ENCODE data around the gene LRRC41. TPM values are rescaled to one million over a fixed set of nuclear protein-coding genes. Genes with fewer than 3 reads are reported as not detected.

The LRRC41 gene
- total and polyA plus RNA-seq, 7 donors = 34.1 to 76.7 (median 53.7) TPM

GRCh38 chr1:46301406-46301807 is 2.0 kb downstream of the LRRC41 start:
- intact Hi-C loops (cut with DNase I) = no loop called here
- ATAC-seq (no peak), DNase-seq (peak in 1 of 2 donors; percentile 47)
- peak overlapping the region; percentile 98 for H3K27ac ChIP-seq
- H3K9me3 ChIP-seq = no peaks in the 10 kb centered on the region
- 2 to 7% (median 3%) methylated on average over 17 of the region's 17 CpGs for WGBS, 3 donors
- peaks cover 52% of the 10 kb centered on the region for H3K4me1 ChIP-seq
- H3K4me3 ChIP-seq = peak overlapping the region; percentile 100
- H3K27me3 ChIP-seq (ENCODE audit: insufficient read depth in 3 of 3, low read length in 2 of 3) = no peaks in the 10 kb centered on the region
- H3K36me3 ChIP-seq (ENCODE audit: insufficient read depth in 1 of 2, low read depth in 1 of 2) = peaks cover 7 to 20% of the 10 kb centered on the region in 2 donors
- no peak for TF ChIP-seq CTCF (IDR thresholded peaks at IDR 0.05)

GRCh38 chr1:46300673-46301405 is 2.6 kb downstream of the LRRC41 start:
- Histone ChIP-seq H3K36me3 (ENCODE audit: insufficient read depth in 1 of 2, low read depth in 1 of 2) (peaks cover 8 to 26% of the 10 kb centered on the region in 2 donors), H3K4me1 (peaks cover 47% of the 10 kb centered on the region), H3K27ac (peak overlapping the region; percentile 98), H3K4me3 (peak overlapping the region; percentile 100), H3K9me3 (no peaks in the 10 kb centered on the region), H3K27me3 (ENCODE audit: insufficient read depth in 3 of 3, low read length in 2 of 3) (no peaks in the 10 kb centered on the region)
- no peak for TF ChIP-seq CTCF (IDR thresholded peaks at IDR 0.05)
- ATAC-seq (no peak), DNase-seq (no peak)
- WGBS, 3 donors = 18 to 30% (median 23%) methylated on average over 6 of the region's 6 CpGs
- intact Hi-C loops (cut with DNase I) = no loop called here

GRCh38 chr1:46298387-46298786 is 5.0 kb downstream of the LRRC41 start:
- H3K27ac ChIP-seq = peak overlapping the region; percentile 68
- TF ChIP-seq CTCF (IDR thresholded peaks at IDR 0.05) = no peak
- no peaks in the 10 kb centered on the region for H3K27me3 ChIP-seq (ENCODE audit: insufficient read depth in 3 of 3, low read length in 2 of 3)
- no peak for ATAC-seq
- no peak for DNase-seq
- H3K9me3 ChIP-seq = no peaks in the 10 kb centered on the region
- intact Hi-C loops (cut with DNase I) = no loop called here
- H3K4me1 ChIP-seq = peaks cover 36% of the 10 kb centered on the region
- no peak overlapping the region for H3K4me3 ChIP-seq
- peaks cover 15 to 51% of the 10 kb centered on the region in 2 donors for H3K36me3 ChIP-seq (ENCODE audit: insufficient read depth in 1 of 2, low read depth in 1 of 2)

- intact Hi-C loops (cut with DNase I) = no loop called here
- 79 to 96% (median 87%) methylated on average over 2 of the region's 2 CpGs for WGBS, 3 donors
- no peaks in the 10 kb centered on the region for H3K9me3 ChIP-seq
- ATAC-seq = no peak
- H3K4me1 ChIP-seq = peaks cover 24% of the 10 kb centered on the region
- peaks cover 15 to 77% of the 10 kb centered on the region in 2 donors for H3K36me3 ChIP-seq (ENCODE audit: insufficient read depth in 1 of 2, low read depth in 1 of 2)
- H3K27me3 ChIP-seq (ENCODE audit: insufficient read depth in 3 of 3, low read length in 2 of 3) = no peaks in the 10 kb centered on the region
- DNase-seq = no peak
- H3K27ac ChIP-seq = no peak overlapping the region
- TF ChIP-seq CTCF (IDR thresholded peaks at IDR 0.05) = no peak
- no peak overlapping the region for H3K4me3 ChIP-seq
Observed at GRCh38 chr1:46295306-46295705, 8.1 kb downstream of the LRRC41 start.

GRCh38 chr1:46289976-46290375 is 13.4 kb downstream of the LRRC41 start:
- H3K27me3 ChIP-seq (ENCODE audit: insufficient read depth in 3 of 3, low read length in 2 of 3) = no peaks in the 10 kb centered on the region
- intact Hi-C loops (cut with DNase I) = no loop called here
- H3K36me3 ChIP-seq (ENCODE audit: insufficient read depth in 1 of 2, low read depth in 1 of 2) = peaks cover 7 to 86% of the 10 kb centered on the region in 2 donors
- no peak for ATAC-seq
- H3K4me1 ChIP-seq = peaks cover 23% of the 10 kb centered on the region
- H3K9me3 ChIP-seq = no peaks in the 10 kb centered on the region
- no peak overlapping the region for H3K4me3 ChIP-seq
- no peak for TF ChIP-seq CTCF (IDR thresholded peaks at IDR 0.05)
- 85 to 94% (median 91%) methylated on average over 4 of the region's 4 CpGs for WGBS, 3 donors
- DNase-seq = no peak
- no peak overlapping the region for H3K27ac ChIP-seq

All from psoas muscle (tissue), 8 donors.